ENCODE results near the gene TRIP6.
A peak's percentile ranks its signal among the peaks of the same experiment; 100 is the strongest.

Gene TRIP6

GRCh38 chr7:100865372-100865911 is 1.7 kb upstream of the TRIP6 start:
- in situ Hi-C loops (cut with HindIII; ENCODE audit: low pct_ligation_motif_present, low pct_unique_long_range_greater_than_20kb, low sequenced_read_pairs): no loop called here
- DNase-seq: no peak

- in situ Hi-C loops (cut with HindIII; ENCODE audit: low pct_ligation_motif_present, low pct_unique_long_range_greater_than_20kb, low sequenced_read_pairs): no loop called here
- no peak for DNase-seq
Observed at GRCh38 chr7:100865938-100866728, 1.1 kb upstream of the TRIP6 start.

- in situ Hi-C loops (cut with HindIII; ENCODE audit: low pct_ligation_motif_present, low pct_unique_long_range_greater_than_20kb, low sequenced_read_pairs): no loop called here
- no peak for DNase-seq
Observed at GRCh38 chr7:100866729-100867039, 503 bp upstream of the TRIP6 start.

GRCh38 chr7:100867776-100868485 is 744 bp downstream of the TRIP6 start:
- in situ Hi-C loops (cut with HindIII; ENCODE audit: low pct_ligation_motif_present, low pct_unique_long_range_greater_than_20kb, low sequenced_read_pairs): no loop called here
- DNase-seq: no peak

GRCh38 chr7:100873599-100874299 is 6.6 kb downstream of the TRIP6 start:
- no peak for DNase-seq
- in situ Hi-C loops (cut with HindIII; ENCODE audit: low pct_ligation_motif_present, low pct_unique_long_range_greater_than_20kb, low sequenced_read_pairs): no loop called here

- in situ Hi-C loops (cut with HindIII; ENCODE audit: low pct_ligation_motif_present, low pct_unique_long_range_greater_than_20kb, low sequenced_read_pairs): no loop called here
- DNase-seq: no peak
Observed at GRCh38 chr7:100874300-100874576, 7.1 kb downstream of the TRIP6 start.

- peak; percentile 100 for DNase-seq
- in situ Hi-C loops (cut with HindIII; ENCODE audit: low pct_ligation_motif_present, low pct_unique_long_range_greater_than_20kb, low sequenced_read_pairs): no loop called here
Observed at GRCh38 chr7:100874577-100875355, 7.6 kb downstream of the TRIP6 start, which contains the start of gene SRRT. TSS of gene SRRT (plus strand) at chr7:100875103. CDS start at chr7:100875591, 488 bp downstream.

- peak; percentile 35 for DNase-seq
- in situ Hi-C loops (cut with HindIII; ENCODE audit: low pct_ligation_motif_present, low pct_unique_long_range_greater_than_20kb, low sequenced_read_pairs): no loop called here
Observed at GRCh38 chr7:100875356-100875751, 8.2 kb downstream of the TRIP6 start.

- in situ Hi-C loops (cut with HindIII; ENCODE audit: low pct_ligation_motif_present, low pct_unique_long_range_greater_than_20kb, low sequenced_read_pairs): no loop called here
- no peak for DNase-seq
Observed at GRCh38 chr7:100878013-100878412, 10.8 kb downstream of the TRIP6 start.

GRCh38 chr7:100878685-100879084 is 11.5 kb downstream of the TRIP6 start:
- in situ Hi-C loops (cut with HindIII; ENCODE audit: low pct_ligation_motif_present, low pct_unique_long_range_greater_than_20kb, low sequenced_read_pairs): no loop called here
- DNase-seq: no peak

- no peak for DNase-seq
- in situ Hi-C loops (cut with HindIII; ENCODE audit: low pct_ligation_motif_present, low pct_unique_long_range_greater_than_20kb, low sequenced_read_pairs): loop anchor here (10.0 kb wide), 1 partner anchor 175 kb away; no protein-coding TSS in a partner anchor
Observed at GRCh38 chr7:100879685-100880261, 12.6 kb downstream of the TRIP6 start.

GRCh38 chr7:100880645-100881044 is 13.5 kb downstream of the TRIP6 start:
- DNase-seq: no peak
- in situ Hi-C loops (cut with HindIII; ENCODE audit: low pct_ligation_motif_present, low pct_unique_long_range_greater_than_20kb, low sequenced_read_pairs): loop anchor here (10.0 kb wide), 1 partner anchor 174 kb away; no protein-coding TSS in a partner anchor

- in situ Hi-C loops (cut with HindIII; ENCODE audit: low pct_ligation_motif_present, low pct_unique_long_range_greater_than_20kb, low sequenced_read_pairs): loop anchor here (10.0 kb wide), 1 partner anchor 174 kb away; no protein-coding TSS in a partner anchor
Observed at GRCh38 chr7:100881136-100881535, 13.9 kb downstream of the TRIP6 start.

GRCh38 chr7:100882201-100882600 is 15.0 kb downstream of the TRIP6 start:
- in situ Hi-C loops (cut with HindIII; ENCODE audit: low pct_ligation_motif_present, low pct_unique_long_range_greater_than_20kb, low sequenced_read_pairs): loop anchor here (10.0 kb wide), 1 partner anchor 173 kb away; no protein-coding TSS in a partner anchor
- no peak for DNase-seq

More at GRCh38 chr7:100881136-100881535, 13.9 kb downstream of the TRIP6 start:
- DNase-seq: no peak

- DNase-seq: no peak
- in situ Hi-C loops (cut with HindIII; ENCODE audit: low pct_ligation_motif_present, low pct_unique_long_range_greater_than_20kb, low sequenced_read_pairs): loop anchor here (10.0 kb wide), 1 partner anchor 172 kb away; no protein-coding TSS in a partner anchor
Observed at GRCh38 chr7:100882785-100883526, 15.8 kb downstream of the TRIP6 start.

- in situ Hi-C loops (cut with HindIII; ENCODE audit: low pct_ligation_motif_present, low pct_unique_long_range_greater_than_20kb, low sequenced_read_pairs): loop anchor here (10.0 kb wide), 1 partner anchor 170 kb away; no protein-coding TSS in a partner anchor
- no peak for DNase-seq
Observed at GRCh38 chr7:100884736-100885439, 17.7 kb downstream of the TRIP6 start.

Data from ACHN (cell line).